OCI-LY3 (cell line): ENCODE data around the gene SLC26A5.

Experiments used
- H2AFZ ChIP-seq: fragments of 200-600, 300-600 bp; shearing (Covaris generic); 2 replicates; pipeline ENCODE4 v1.6.0; 2014; ENCODE audit warnings: antibody characterized with exemption, low read depth, low read length
- H3K27ac ChIP-seq: fragments of 200-600, 300-600 bp; sonication (generic); 2 replicates; pipeline ENCODE4 v1.5.1; 2014; ENCODE audit warnings: mild to moderate bottlenecking, low read length, moderate library complexity, mixed read lengths
- H3K27me3 ChIP-seq: fragments of 200-600, 300-600 bp; sonication (generic); 2 replicates; pipeline ENCODE4 v1.6.1; 2014; ENCODE audit warnings: low read depth, low read length, mixed read lengths
- H3K36me3 ChIP-seq: fragments of 200-600, 300-600 bp; sonication (generic); replicated peaks from 2 replicates; pipeline ENCODE3; 2014; ENCODE audit warnings: low read depth, low read length, mixed read lengths
- H3K4me1 ChIP-seq: fragments of 300-600, 200-600 bp; sonication (generic); 2 replicates; pipeline ENCODE4 v1.6.1; 2014; ENCODE audit warnings: low read length, mixed read lengths
- H3K4me2 ChIP-seq: fragments of 200-600, 300-600 bp; sonication (generic); 2 replicates; pipeline ENCODE4 v1.6.1; 2014; ENCODE audit warnings: low read length, mixed read lengths
- H3K4me3 ChIP-seq: fragments of 300-600, 200-600 bp; sonication (generic); 2 replicates; pipeline ENCODE4 v1.5.1; 2014; ENCODE audit warnings: antibody characterized with exemption, mild to moderate bottlenecking, low read length, moderate library complexity
- H3K79me2 ChIP-seq: fragments of 300-600, 200-600 bp; shearing (Covaris generic); 2 replicates; pipeline ENCODE4 v1.6.1; 2014; ENCODE audit warnings: mild to moderate bottlenecking, low read length, mixed read lengths
- H3K9ac ChIP-seq: fragments of 300-600, 200-600 bp; shearing (Covaris generic); 2 replicates; pipeline ENCODE4 v1.6.0; 2014; ENCODE audit warnings: mild to moderate bottlenecking, low read length, moderate library complexity
- H3K9me3 ChIP-seq: fragments of 200-600, 300-600 bp; shearing (Covaris generic); 2 replicates; pipeline ENCODE4 v1.6.1; 2014; ENCODE audit warnings: low read length, mixed read lengths; ENCODE audit not compliant: insufficient read depth
- H4K20me1 ChIP-seq: fragments of 200-600, 300-600 bp; sonication (generic); 2 replicates; pipeline ENCODE4 v1.6.1; 2016; ENCODE audit warnings: low read length, mixed read lengths; ENCODE audit not compliant: insufficient read depth
- EZH2phosphoT487 ChIP-seq: fragments of 200-600 bp; shearing (Covaris generic); IDR thresholded peaks from 2 replicates; pipeline ENCODE4 v1.6.1; 2018; ENCODE audit warnings: antibody characterized with exemption, mixed run types, low read depth
- TF ChIP-seq, protein P1 (sequence below): fragments of 200-600, 300-600 bp; sonication (generic); IDR thresholded peaks from 2 replicates; pipeline ENCODE4 v1.5.1; 2014; ENCODE audit warnings: antibody characterized with exemption, low read length, low read depth

The SLC26A5 gene

DNA sequence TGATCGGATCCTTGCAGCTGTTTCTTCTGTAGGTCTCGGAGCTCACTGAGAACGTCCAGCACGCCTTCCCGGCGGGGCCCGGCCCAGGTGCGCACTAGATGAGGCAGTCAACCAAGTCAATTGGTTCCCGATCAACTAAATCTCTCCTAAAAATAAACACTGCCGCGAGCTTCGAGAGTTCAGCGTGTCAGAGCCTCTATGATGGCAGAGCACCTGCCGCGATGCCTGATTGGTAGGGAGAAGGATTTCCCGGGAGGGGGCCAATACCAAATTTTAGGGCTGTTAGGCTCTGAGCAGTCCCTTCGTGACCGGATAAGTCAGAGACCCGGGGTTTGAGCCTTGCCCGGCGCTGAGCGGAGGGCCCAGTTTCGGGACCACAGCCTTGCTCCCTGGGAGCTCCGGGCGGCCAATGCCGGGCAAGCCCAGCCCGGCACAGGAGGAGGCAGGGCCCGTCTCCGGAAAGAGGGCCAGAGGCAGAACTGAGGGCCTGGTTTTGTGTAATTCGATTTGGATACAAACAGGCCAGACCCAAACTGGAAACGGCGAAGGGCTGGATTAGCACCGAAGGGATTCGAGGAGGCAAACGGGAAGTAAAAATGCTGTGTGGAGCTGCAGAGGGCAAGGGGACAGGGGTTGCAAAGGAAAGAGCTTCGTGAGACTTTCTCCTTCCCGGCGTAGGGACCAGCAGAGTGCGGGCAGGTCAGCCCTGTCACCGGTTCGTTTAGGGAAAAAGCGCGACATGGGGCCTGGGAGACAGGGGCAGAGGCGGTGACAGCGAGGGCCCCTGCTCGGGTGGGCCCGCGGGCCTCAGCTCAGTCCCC is 569 bp downstream of the SLC26A5 start:
- TF ChIP-seq, protein P1, sequence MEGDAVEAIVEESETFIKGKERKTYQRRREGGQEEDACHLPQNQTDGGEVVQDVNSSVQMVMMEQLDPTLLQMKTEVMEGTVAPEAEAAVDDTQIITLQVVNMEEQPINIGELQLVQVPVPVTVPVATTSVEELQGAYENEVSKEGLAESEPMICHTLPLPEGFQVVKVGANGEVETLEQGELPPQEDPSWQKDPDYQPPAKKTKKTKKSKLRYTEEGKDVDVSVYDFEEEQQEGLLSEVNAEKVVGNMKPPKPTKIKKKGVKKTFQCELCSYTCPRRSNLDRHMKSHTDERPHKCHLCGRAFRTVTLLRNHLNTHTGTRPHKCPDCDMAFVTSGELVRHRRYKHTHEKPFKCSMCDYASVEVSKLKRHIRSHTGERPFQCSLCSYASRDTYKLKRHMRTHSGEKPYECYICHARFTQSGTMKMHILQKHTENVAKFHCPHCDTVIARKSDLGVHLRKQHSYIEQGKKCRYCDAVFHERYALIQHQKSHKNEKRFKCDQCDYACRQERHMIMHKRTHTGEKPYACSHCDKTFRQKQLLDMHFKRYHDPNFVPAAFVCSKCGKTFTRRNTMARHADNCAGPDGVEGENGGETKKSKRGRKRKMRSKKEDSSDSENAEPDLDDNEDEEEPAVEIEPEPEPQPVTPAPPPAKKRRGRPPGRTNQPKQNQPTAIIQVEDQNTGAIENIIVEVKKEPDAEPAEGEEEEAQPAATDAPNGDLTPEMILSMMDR = no peak
- no peak for TF ChIP-seq EZH2phosphoT487
- H3K4me1 ChIP-seq = peaks cover 4% of the 10 kb centered on the region; the same call in 1 of the 2 replicates
- no peak overlapping the region for H2AFZ ChIP-seq
- H3K4me3 ChIP-seq = peak overlapping the region; percentile 35; the same call in 1 of the 2 replicates
- no peaks in the 10 kb centered on the region for H3K9me3 ChIP-seq
- peak overlapping the region; percentile 26 for H3K4me2 ChIP-seq
- peaks cover 35% of the 10 kb centered on the region for H3K27me3 ChIP-seq
- no peaks in the 10 kb centered on the region for H3K79me2 ChIP-seq
- H4K20me1 ChIP-seq = no peaks in the 10 kb centered on the region
- H3K9ac ChIP-seq = no peak overlapping the region
- H3K27ac ChIP-seq = no peak overlapping the region
- no peaks in the 10 kb centered on the region for H3K36me3 ChIP-seq

DNA sequence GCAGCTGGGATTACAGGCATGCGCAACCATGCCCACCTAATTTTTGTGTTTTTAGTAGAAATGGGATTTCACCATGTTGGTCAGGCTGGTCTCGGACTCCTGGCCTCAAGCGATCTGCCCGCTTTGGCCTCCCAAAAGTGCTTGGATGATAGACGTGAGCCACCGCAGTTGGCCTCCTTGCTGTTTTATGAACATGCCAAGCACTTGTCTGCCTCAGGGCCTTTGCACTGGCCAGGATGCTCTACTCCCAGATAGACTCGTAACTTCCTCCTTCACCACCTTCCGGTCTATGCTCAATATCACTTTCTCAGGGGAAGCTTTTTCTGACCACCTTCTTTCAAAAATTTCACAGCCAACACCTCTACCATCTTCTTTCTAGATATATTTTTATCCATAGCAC is 6.3 kb downstream of the SLC26A5 start:
- Histone ChIP-seq H3K9me3 (no peaks in the 10 kb centered on the region), H3K27ac (no peak overlapping the region), H3K27me3 (peaks cover 36% of the 10 kb centered on the region), H3K79me2 (no peaks in the 10 kb centered on the region), H3K9ac (no peak overlapping the region), H2AFZ (no peak overlapping the region), H3K36me3 (no peaks in the 10 kb centered on the region), H3K4me1 (no peaks in the 10 kb centered on the region), H4K20me1 (no peaks in the 10 kb centered on the region), H3K4me2 (no peak overlapping the region), H3K4me3 (no peak overlapping the region)
- no peak for TF ChIP-seq EZH2phosphoT487
- TF ChIP-seq, protein P1 = no peak

DNA sequence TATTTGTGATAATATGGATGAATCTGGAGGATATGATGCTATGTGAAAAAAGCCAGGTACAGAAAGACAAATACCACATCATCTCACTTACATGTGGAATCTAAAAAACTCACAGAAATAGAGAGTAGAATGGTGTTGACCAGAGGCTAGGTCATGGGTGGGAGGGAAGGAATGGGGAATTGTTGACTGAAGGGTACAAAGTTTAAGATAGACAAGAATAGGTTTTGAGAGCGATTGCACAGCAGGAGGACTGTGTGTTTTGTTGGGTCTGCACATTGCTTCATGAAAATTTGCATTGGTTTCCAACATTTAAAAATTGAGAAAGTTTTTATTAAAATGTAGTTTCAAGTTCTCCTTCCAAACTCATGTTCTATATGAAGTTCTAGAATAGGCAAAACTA is 8.4 kb downstream of the SLC26A5 start:
- TF ChIP-seq, protein P1 = no peak
- TF ChIP-seq EZH2phosphoT487 = no peak
- H3K9me3 ChIP-seq = no peaks in the 10 kb centered on the region
- no peak overlapping the region for H3K9ac ChIP-seq
- peaks cover 20% of the 10 kb centered on the region for H3K27me3 ChIP-seq
- no peak overlapping the region for H2AFZ ChIP-seq
- H3K4me3 ChIP-seq = no peak overlapping the region
- H3K27ac ChIP-seq = no peak overlapping the region
- no peak overlapping the region for H3K4me2 ChIP-seq
- no peaks in the 10 kb centered on the region for H3K79me2 ChIP-seq
- H4K20me1 ChIP-seq = no peaks in the 10 kb centered on the region
- peaks cover 5% of the 10 kb centered on the region; the same call in 1 of the 2 replicates for H3K4me1 ChIP-seq
- no peaks in the 10 kb centered on the region for H3K36me3 ChIP-seq

DNA sequence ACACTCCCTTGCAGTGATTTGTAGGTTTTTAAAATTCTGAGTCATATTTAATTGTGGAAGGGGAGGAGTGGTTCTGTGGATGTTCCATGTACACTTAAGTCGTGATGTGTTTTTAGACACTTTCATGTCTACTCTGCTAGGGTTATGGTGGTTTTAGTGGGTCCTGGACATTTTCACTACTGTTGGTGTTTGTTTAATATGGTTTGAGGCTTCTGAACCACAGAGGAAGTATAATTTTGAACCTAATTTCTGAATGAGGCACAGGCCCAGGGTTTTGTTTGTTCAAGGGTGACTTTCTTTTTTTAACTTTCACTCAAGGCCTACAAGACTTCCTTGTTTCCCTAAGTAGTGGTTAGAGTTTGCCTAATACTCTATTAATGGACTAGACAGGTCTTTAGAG is 13.3 kb downstream of the SLC26A5 start:
- Histone ChIP-seq H3K4me3 (no peak overlapping the region), H2AFZ (no peak overlapping the region), H3K9me3 (no peaks in the 10 kb centered on the region), H3K79me2 (no peaks in the 10 kb centered on the region), H3K4me1 (peaks cover 11% of the 10 kb centered on the region), H3K27me3 (peaks cover 20% of the 10 kb centered on the region), H4K20me1 (no peaks in the 10 kb centered on the region), H3K36me3 (no peaks in the 10 kb centered on the region), H3K27ac (no peak overlapping the region), H3K9ac (no peak overlapping the region), H3K4me2 (no peak overlapping the region)
- TF ChIP-seq EZH2phosphoT487 = no peak
- TF ChIP-seq, protein P1 = no peak
